HepG2 (cell line): ENCODE results near the gene CAPN10. TPM values are rescaled to one million over a fixed set of nuclear protein-coding genes. Genes with fewer than 3 reads are reported as not detected.

Experiments used
- ESRRA ChIP-seq: sonication (generic); formaldehyde crosslinking; IDR thresholded peaks from 2 replicates; pipeline ENCODE4 v1.5.1; 2020; ENCODE audit warnings: mild to moderate bottlenecking, low read depth, missing genetic modification reagents
- NR0B2 ChIP-seq: sonication (generic); formaldehyde crosslinking; IDR thresholded peaks from 2 replicates; pipeline ENCODE4 v1.4.0; 2020; ENCODE audit warnings: mild to moderate bottlenecking, missing genetic modification reagents
- REL ChIP-seq: sonication (generic); formaldehyde crosslinking; conservative IDR thresholded peaks from 2 replicates; pipeline ENCODE4 v1.8.0; 2022; ENCODE audit warnings: mild to moderate bottlenecking, missing genetic modification reagents, moderate library complexity
- RNF219 ChIP-seq: sonication (generic); formaldehyde crosslinking; IDR thresholded peaks from 2 replicates; pipeline ENCODE4 v1.5.0; 2020; ENCODE audit warnings: mild to moderate bottlenecking, missing genetic modification reagents
- SRY ChIP-seq: sonication (generic); formaldehyde crosslinking; IDR thresholded peaks from 2 replicates; pipeline ENCODE4 v1.8.0; 2022; ENCODE audit warnings: mild to moderate bottlenecking, missing genetic modification reagents
- TCF7 ChIP-seq: sonication (generic); IDR thresholded peaks from 2 replicates; pipeline ENCODE4 v1.6.1; 2016; ENCODE audit warnings: antibody characterized with exemption, low read depth
- ZNF274 ChIP-seq: sonication (generic); formaldehyde crosslinking; IDR thresholded peaks from 2 replicates; pipeline ENCODE4 v1.5.1; 2020; ENCODE audit warnings: mild to moderate bottlenecking, missing genetic modification reagents
- ZNF367 ChIP-seq: sonication (generic); formaldehyde crosslinking; IDR thresholded peaks from 2 replicates; pipeline ENCODE4 v1.4.0; 2020; ENCODE audit warnings: missing genetic modification reagents, borderline replicate concordance
- ZNF432 ChIP-seq: sonication (generic); formaldehyde crosslinking; IDR thresholded peaks from 2 replicates; pipeline ENCODE4 v1.5.0; 2020; ENCODE audit warnings: missing genetic modification reagents, mild to moderate bottlenecking, borderline replicate concordance
- ZNF44 ChIP-seq: sonication (generic); formaldehyde crosslinking; IDR thresholded peaks from 2 replicates; pipeline ENCODE4 v1.5.1; 2020; ENCODE audit warnings: mild to moderate bottlenecking, missing genetic modification reagents
- ZNF446 ChIP-seq: sonication (generic); formaldehyde crosslinking; IDR thresholded peaks from 2 replicates; pipeline ENCODE4 v1.5.0; 2020; ENCODE audit warnings: mild to moderate bottlenecking, missing genetic modification reagents
- ZNF510 ChIP-seq: sonication (generic); formaldehyde crosslinking; IDR thresholded peaks from 2 replicates; pipeline ENCODE4 v1.4.0; 2020; ENCODE audit warnings: low read depth, mild to moderate bottlenecking, missing genetic modification reagents
- ZNF556 ChIP-seq: sonication (generic); formaldehyde crosslinking; IDR thresholded peaks from 2 replicates; pipeline ENCODE4 v1.4.0; 2020; ENCODE audit warnings: mild to moderate bottlenecking, missing genetic modification reagents, borderline replicate concordance
- ZNF737 ChIP-seq: sonication (generic); formaldehyde crosslinking; IDR thresholded peaks from 2 replicates; pipeline ENCODE4 v1.5.0; 2020; ENCODE audit warnings: missing genetic modification reagents, mild to moderate bottlenecking, borderline replicate concordance
- ZNF761 ChIP-seq: sonication (generic); formaldehyde crosslinking; conservative IDR thresholded peaks from 2 replicates; pipeline ENCODE4 v1.4.0; 2020; ENCODE audit warnings: mild to moderate bottlenecking, missing genetic modification reagents
- ZNF879 ChIP-seq: sonication (generic); formaldehyde crosslinking; IDR thresholded peaks from 2 replicates; pipeline ENCODE4 v1.8.1; 2023; ENCODE audit warnings: missing genetic modification reagents
- ZSCAN31 ChIP-seq: sonication (generic); formaldehyde crosslinking; IDR thresholded peaks from 2 replicates; pipeline ENCODE4 v1.5.0; 2020; ENCODE audit warnings: low read depth, mild to moderate bottlenecking, missing genetic modification reagents
- ZXDC ChIP-seq: sonication (generic); formaldehyde crosslinking; IDR thresholded peaks from 2 replicates; pipeline ENCODE4 v1.5.0; 2020; ENCODE audit warnings: mild to moderate bottlenecking, missing genetic modification reagents
- polyA plus RNA-seq, 8 experiments: library from polyadenylated mRNA; depleted of rRNA in 3 of 8; stranded (reverse) in 7 of 8; unstranded in 1 of 8; fragments of >200 nt; fragmentation: Illumina TruSeq in 4 of 8; extraction: Trizol in 4 of 8; gene quantifications; 2 replicates each; pipeline versions ENCODE4 v1.2.1 to v1.2.3, GENCODE V29; 2011 to 2016; ENCODE audit warnings: low read depth in 4 of 8, missing spikeins in 1 of 8, mixed read lengths in 1 of 8; ENCODE audit not compliant: insufficient read depth in 1 of 8
- total RNA-seq, 5 experiments: library from RNA; depleted of rRNA; stranded (reverse); fragments of >200 nt; fragmentation: Illumina TruSeq; extraction: Trizol; gene quantifications; 2 replicates each; pipeline ENCODE4 v1.2.3, GENCODE V29; 2016; ENCODE audit warnings: low read depth in 1 of 5
- TF ChIP-seq, protein P1 (sequence below): sonication (generic); formaldehyde crosslinking; IDR thresholded peaks from 2 replicates; pipeline ENCODE4 v1.5.0; 2020; ENCODE audit warnings: mild to moderate bottlenecking, missing genetic modification reagents
- TF ChIP-seq, protein P2 (sequence below): sonication (generic); formaldehyde crosslinking; IDR thresholded peaks from 2 replicates; pipeline ENCODE4 v1.4.0; 2020; ENCODE audit warnings: missing genetic modification reagents

The CAPN10 gene
- total and polyA plus RNA-seq, 2 of the 13 experiments (the other 11 are each of a cell fraction or from before 2014, with no cell fraction given), result 27.6 to 32.4 TPM

DNA sequence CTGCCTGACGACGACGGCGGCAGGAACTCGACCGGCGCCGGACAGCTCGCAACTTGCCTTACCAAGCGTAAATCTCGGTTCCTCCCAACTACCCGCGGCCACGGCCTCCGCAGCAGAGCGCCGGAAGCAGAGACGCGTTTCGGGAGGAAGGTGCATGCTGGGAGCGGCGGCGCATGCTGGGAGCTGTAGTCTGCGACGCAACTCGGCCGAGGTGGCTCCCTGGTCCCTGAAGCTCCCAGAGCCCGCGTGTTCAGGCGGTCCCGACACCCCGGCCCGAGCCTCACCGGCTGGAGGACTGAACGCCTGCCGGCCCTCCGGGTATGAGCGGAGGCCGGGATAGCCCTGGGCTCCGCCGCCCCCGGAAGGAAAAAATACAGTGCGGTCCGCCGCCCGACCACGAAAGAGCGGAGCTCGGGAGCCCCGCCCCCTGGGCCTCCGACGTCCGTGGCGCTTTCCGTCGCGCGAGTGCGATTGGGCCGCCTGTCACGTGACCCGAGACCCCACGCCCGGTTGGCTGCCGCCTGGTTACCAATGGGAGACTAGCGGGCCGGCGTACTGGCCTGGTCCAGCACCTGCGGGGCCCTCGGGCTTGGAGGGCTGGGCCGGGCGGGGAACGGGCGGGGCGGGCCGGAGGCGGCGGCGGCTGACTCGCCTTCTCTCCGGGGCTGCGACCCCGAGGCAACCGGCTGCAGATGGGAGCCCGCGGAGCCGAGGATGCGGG lies at the start of gene CAPN10 (continued):
- TF ChIP-seq, protein P1, sequence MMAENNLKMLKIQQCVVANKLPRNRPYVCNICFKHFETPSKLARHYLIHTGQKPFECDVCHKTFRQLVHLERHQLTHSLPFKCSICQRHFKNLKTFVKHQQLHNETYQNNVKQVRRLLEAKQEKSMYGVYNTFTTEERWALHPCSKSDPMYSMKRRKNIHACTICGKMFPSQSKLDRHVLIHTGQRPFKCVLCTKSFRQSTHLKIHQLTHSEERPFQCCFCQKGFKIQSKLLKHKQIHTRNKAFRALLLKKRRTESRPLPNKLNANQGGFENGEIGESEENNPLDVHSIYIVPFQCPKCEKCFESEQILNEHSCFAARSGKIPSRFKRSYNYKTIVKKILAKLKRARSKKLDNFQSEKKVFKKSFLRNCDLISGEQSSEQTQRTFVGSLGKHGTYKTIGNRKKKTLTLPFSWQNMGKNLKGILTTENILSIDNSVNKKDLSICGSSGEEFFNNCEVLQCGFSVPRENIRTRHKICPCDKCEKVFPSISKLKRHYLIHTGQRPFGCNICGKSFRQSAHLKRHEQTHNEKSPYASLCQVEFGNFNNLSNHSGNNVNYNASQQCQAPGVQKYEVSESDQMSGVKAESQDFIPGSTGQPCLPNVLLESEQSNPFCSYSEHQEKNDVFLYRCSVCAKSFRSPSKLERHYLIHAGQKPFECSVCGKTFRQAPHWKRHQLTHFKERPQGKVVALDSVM (CRISPR knock-in tag), result no peak; the same call in 1 of the 2 replicates
- TF ChIP-seq ZNF274 (CRISPR knock-in tag), result peak; percentile 24; the same call in 1 of the 2 replicates
- peak; percentile 78; the same call in 1 of the 2 replicates for TF ChIP-seq ZNF879
- no peak for TF ChIP-seq ZNF510 (CRISPR knock-in tag)
- TF ChIP-seq ZNF432 (CRISPR knock-in tag), result no peak
- peak; percentile 57; the same call in 1 of the 2 replicates for TF ChIP-seq ZXDC (CRISPR knock-in tag)
- 0 out of 2 replicates have a peak, but pooled peaks have one; percentile 60 for TF ChIP-seq ZNF737
- TF ChIP-seq ZNF556 (CRISPR knock-in tag), result peak; percentile 86
- peak; percentile 75; the same call in 1 of the 2 replicates for TF ChIP-seq SRY (CRISPR knock-in tag)
- TF ChIP-seq REL, result peak; percentile 91
- TF ChIP-seq, protein P2, sequence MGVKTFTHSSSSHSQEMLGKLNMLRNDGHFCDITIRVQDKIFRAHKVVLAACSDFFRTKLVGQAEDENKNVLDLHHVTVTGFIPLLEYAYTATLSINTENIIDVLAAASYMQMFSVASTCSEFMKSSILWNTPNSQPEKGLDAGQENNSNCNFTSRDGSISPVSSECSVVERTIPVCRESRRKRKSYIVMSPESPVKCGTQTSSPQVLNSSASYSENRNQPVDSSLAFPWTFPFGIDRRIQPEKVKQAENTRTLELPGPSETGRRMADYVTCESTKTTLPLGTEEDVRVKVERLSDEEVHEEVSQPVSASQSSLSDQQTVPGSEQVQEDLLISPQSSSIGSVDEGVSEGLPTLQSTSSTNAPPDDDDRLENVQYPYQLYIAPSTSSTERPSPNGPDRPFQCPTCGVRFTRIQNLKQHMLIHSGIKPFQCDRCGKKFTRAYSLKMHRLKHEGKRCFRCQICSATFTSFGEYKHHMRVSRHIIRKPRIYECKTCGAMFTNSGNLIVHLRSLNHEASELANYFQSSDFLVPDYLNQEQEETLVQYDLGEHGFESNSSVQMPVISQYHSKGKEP (CRISPR knock-in tag), result peak; percentile 30; the same call in 1 of the 2 replicates
- no peak for TF ChIP-seq RNF219
- TF ChIP-seq TCF7, result no peak
- TF ChIP-seq ZNF446 (CRISPR knock-in tag), result peak; percentile 91
- peak; percentile 77; the same call in 1 of the 2 replicates for TF ChIP-seq ZNF761 (CRISPR knock-in tag)
- 0 out of 2 replicates have a peak, but pooled peaks have one; percentile 73 for TF ChIP-seq ZSCAN31 (CRISPR knock-in tag)
- TF ChIP-seq ZNF44 (CRISPR knock-in tag), result 0 out of 2 replicates have a peak, but pooled peaks have one; percentile 7
- peak; percentile 77; the same call in 1 of the 2 replicates for TF ChIP-seq ESRRA (CRISPR knock-in tag)
- no peak for TF ChIP-seq ZNF367 (CRISPR knock-in tag)
- TF ChIP-seq NR0B2 (CRISPR knock-in tag), result peak; percentile 85
